NCI-H1105 (cell line): ENCODE results near the gene UQCC2.

Experiments used
- DNase-seq: peaks from one replicate; lab custom pipeline; 2025; lab: John Stamatoyannopoulos, UW

UQCC2 gene

DNA sequence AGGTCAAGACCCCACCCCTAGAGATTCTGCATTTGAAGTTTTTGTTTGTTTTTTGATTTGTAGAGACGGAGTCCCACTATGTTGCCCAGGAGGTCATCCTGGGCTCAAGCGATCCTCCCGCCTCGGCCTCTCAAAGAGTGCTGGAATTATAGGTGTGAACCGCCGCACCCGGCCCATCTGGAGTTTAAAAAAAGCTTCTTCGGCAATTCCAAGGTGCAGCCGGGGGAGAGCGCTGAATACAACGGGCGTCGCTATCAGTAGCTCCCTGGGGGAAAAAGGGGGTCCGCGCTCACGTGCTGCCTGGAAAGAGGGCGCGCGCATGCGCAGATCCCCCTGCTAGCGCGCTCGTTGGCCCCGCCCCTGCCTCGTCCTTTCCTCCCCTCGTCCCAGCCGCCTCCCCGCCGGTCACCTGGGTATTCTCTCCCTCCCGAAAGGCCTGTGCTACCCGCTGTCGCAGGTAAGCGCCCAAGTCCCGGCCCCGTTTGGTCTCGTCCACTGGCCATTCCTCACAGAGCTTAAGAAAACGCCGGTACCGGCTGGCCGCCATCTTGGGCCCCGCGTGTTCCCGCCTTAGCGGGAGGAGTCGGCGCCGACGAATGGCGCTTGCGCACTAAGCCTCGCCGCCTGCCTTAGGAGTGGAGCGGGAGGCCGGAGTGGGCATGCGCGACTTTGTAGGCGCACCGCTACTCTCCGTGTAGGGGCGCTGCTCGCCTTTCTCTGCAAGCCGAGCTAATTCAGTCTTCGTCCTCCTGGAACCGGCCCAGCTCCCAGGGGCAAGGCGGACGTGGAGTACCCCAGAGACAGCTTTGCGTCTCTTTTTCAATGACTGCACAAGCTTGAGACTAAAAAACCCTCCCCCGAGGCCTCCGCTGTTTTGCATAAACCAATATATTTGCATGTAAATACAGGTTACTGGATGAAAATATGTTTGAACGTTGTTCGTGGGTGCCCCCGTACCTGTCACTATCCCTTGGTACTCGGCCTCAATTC, at the start of gene UQCC2:
UQCC2 (minus strand) TSS at position 561 of the 990 bp plus-strand sequence; CDS start at position 547, 14 bp downstream.
- peak; percentile 97 for DNase-seq

DNA sequence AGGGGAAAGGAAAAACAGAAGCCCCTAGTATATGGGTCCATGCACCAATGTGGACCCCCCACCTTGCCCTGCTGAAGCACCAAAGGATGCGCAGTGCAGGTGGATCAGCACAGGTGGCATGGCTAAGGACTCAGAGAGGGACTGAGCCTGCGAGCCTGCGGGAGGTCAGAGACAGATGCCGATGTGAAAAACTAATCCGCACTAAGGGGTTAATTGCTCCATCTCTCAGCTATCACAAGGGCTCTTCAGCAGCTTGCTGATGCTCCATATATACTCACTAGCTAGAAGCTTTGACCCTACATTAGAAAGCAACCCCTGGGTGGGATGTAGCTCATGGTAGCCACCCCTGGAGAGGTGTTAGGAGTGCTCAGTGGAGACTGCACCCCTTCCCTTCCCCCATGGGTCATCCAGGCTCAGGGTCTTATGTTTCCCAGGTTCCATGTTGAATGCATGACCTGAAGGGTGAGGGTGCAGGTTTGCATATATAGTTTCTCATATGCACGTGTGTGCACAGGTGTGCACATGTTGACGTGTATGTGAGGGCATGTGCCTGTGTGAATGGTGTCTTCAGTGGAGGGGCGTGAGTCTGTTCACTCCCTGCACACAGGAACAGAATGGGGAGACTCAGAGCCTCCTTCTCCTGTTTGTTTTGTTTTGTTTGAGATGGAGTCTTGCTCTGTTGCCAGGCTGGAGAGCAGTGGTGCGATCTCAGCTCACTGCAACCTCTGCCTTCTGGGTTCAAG, 48.6 kb upstream of the UQCC2 start:
- DNase-seq: no peak

DNA sequence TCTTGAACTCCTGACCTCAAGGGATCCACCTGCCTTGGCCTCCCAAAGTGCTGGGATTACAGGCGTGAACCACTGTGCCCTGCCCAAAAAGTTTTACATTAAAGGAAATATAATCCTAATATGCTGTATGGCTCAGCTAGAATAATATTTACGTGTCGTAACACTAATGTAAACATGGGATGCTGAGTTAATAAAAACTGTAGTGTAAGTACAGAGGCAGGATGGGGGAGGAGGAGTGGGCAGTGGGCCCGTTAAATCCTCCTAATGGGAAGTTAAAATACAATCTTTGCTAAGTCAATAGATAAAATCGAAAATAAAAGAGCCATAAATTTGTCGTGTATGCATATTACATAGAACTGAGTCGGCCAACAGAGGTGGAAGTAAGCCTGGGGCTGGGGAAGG, 47.3 kb upstream of the UQCC2 start:
- no peak for DNase-seq

DNA sequence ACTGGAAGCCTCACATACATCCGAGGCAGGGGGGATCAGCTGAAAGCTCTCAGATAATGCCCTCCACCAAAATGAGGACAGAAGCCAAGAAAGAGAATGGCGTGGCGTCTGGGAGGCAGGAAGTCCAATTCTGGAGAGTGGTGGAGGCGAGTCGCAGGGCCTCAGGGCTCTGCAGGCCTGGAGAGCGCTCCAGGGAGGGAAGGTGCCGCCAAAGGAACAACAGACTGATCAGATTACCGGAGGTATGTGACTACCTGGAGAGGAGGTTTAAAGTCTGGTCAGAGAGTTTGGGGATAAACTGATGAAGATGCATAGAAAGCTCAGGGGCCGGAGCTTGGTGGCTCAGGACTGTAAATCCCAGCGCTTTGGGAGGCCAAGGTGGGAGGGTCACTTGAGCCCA, 46.4 kb upstream of the UQCC2 start:
- no peak for DNase-seq

DNA sequence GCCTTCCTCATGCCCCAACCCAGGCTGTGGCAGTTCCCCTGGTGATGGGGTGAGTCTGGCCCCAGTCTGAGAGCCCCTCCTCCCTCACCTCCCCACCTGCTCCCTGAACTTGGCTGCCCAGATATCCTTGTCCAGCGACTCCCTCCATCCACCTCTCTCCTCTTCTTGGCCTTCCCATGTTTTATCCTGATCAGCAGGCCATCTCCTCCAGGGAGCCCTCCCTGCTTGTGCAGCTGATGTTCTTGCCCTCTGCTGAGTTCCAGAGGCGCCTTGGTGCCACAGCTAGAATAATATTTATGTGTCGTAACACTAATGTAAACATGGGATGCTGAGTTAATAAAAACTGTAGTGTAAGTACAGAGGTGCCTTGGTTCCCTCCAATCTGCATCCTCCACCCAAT, 45.6 kb upstream of the UQCC2 start:
- DNase-seq: no peak

DNA sequence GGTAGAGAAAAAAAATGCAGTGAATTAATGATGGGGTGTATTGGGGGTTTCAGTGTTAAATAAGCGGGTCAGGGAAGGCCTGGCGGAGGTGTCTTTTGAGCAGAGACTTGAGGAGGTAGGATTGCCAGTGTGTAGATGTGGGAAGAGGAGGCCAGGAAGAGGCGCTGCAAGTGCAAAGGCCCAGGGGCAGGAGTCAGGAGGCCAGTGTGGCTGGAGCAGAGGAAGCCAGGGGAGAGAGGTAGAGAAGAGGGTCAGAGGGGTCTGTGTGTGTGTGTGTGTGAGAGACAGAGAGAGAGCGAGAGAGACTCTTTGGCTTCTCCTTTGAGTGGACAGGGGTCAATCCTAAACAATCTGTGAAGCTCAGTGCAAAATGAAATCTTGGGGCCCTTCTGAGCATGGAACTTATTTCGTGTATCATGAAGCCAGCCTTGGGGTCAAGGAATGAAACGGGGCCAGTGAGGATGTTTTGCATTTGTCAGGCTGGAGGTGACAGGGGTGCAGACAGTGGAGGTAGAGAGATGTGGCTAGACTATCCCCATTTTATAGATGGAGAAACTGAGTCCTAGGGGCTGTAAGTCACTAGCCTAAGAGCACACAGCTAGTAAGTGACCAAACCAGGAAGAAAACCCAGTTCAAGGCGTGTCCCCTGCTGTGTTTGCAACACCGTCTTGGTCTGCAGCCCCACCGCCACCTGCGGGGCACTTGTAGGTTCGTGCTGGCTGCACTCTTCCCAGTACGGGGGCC, 44.9 kb upstream of the UQCC2 start:
- no peak for DNase-seq

DNA sequence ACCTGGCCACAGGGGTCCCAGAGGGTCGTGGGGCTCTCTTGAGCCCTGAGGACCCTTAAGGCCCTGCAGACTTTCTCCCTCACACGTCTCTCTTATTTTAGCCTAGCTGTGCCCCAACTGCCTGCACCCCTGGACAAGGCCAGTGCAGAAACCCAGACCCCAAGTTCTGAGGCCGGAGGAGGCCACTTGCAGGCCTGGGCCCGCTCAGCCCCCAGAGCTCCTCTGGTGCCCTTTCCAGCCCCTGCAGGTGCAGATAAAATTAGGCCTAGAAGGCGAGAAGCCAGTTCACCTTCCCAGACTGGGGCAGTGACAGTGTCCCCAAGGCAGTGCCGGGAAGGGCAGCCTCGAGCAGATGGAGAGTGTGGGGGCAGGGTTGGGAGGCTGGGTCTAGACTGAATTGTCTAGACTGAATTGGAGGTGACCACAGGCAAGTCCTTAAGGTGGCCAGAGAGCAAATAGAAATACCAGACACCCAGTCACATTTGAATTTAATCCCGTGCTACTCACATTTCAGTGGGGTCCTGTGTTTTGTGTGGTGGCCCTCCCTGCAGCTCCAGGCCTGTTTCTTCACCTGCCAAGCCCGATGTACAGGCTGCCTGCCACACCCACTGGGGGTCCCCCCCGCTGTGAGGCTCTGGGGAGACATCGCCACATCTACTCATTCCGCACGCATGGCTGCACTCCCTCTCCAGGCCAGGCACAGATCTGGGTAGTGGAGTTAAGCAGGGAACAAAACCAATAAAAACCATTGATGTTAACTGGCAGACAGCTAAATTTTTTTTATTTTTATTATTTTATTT, 43.8 kb upstream of the UQCC2 start:
- peak; percentile 21 for DNase-seq

DNA sequence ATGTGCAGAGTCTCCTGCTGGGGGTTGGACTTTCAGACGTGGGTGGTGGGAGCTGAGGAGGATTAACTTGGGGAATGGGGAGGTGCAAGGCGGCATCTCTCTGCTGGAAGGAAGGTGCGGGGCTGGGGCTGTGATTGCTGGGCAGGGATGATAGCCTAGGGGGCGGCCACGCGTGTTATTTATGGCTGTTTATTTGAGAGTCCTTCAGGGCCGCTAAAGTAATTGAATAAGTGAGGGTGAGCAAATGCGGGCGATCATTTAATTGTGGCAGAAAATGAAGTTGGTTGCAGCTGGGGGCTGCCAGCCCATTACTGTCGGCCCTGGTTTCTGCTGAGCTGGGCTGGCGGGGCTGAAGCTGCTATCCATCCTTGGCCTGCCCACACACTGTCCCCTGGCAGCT, 42.7 kb upstream of the UQCC2 start:
- no peak for DNase-seq

DNA sequence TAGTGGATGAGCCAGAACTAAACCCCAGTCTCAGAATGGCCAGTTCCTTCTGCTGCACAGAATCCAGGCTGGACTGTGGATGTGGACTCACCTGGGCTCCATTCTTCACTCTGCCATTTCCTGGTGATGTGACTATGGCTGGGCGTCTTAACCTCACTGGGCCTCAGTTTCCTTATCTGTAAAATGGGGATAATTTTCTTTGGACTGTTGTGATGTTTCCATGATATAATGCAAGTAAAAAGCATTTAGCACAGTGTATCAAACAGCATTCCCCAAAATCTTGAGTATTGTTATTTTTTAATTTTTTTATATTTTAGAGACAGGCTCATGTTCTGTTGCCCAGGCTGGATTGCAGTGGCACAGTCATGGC, 41.1 kb upstream of the UQCC2 start:
- DNase-seq: no peak

DNA sequence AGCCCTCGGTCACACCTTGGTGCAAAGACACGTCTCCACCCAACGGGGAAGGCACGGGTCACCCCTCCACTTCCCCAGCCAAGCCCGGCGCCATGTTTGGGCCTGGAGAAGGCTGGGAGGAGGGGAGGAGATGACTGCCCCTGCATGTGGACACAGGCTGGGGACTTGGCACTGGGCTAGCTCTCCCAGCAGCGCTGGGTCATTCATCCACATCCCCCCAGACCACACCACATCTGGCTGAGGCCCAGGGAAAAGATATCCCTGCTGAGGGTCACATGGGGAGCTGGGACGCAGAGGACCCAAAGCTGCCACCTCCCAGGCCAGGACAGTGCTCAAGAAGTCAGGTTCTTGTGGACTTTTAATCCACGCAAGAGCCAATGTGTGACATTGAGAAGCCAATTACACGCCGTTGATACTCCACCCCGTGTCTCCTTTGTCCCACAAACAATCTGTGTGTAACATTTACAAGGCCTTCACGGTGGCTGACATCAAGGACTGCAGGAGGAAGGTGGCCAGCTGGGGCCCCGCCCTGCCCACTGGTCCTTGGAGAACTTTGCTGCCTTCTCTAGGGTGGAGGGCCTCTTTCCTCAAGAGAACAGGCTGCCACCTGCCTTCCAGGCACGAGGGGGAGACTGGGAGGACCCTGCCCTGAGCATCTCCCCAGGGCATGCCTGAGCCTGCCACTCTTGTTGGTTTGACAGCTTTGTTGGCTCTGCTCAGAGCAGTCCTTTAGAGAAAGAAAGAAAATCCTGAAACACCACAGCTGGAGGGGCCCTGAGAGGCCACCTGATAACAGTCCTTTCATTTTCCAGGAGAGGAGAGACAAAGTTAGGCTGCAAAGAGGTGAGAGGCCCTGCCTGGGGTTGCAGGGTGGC, 40.5 kb upstream of the UQCC2 start:
- peak; percentile 91 for DNase-seq

DNA sequence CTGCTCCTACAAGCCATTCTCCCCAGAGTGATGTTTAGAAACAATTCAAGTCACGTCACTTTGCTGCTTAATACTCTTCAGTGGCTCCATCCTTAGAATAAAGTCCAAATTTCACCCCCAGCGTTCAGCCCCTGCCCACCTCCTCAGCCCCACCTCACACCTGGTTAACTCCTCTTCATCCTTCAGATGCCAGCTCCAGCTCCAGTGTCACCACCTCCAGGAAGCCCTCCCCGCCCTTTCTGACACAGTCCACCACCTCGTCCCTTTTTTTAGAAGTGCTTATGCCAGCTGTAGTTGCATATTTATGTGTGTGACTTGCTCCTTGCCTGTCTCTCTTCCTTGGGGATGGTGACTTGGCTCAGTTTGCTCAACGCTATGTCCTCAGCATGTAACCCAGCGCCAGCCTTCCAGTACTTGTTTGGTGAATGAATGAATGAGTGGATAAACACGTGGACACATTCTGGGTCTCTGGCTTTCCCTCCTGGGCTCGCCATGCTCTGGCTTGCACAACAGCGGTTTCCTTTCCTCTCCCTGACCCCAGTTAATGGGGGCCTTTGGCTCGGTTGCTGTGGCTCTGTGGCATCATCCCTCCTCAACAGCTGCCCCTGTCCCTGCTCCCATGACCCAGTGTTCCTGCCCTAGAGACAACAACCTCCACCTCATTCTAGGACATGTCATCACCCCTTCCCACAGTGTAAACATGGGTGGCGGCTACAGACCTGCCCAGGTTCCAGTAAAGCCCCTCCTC, 38.9 kb upstream of the UQCC2 start:
- no peak for DNase-seq

DNA sequence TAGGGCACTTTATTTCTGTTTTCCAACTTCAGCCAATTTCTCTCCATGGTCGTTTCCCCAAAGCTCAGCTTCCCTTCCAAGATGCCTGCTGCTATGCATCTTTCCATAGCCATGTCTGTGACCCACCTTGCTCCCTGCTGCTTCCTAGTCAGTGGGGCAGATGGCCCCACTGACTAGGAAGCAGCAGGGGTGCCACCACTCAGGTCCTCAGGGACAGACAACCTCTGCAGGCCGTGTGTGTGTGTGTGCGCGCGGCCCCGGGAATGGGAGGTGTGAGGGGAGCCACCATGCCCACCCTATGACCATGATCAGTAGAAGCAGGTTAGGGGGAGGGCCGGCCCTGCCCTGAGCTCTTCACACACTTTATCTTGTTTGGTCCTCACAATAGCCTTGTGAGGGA, 37.9 kb upstream of the UQCC2 start:
- no peak for DNase-seq

DNA sequence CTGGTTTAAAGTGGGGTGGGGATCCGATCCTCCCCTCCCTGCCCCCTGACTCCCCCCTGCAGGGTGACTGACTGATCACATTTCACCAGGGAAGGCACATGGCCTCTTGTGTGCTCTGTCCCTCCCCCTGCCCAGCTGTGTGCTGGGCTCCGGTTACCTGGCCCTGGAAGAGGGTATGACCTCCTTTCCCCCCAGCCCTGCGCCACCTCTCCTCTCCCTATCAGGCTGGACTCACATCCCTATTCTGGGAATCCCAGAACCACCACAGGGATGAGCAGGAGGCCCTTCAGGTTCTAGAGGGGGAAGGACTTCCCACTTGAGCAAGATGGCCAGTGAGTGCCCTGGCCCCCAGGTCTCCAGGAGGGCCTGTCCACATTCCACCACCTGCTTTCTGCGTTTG, 37.3 kb upstream of the UQCC2 start:
- DNase-seq: no peak

DNA sequence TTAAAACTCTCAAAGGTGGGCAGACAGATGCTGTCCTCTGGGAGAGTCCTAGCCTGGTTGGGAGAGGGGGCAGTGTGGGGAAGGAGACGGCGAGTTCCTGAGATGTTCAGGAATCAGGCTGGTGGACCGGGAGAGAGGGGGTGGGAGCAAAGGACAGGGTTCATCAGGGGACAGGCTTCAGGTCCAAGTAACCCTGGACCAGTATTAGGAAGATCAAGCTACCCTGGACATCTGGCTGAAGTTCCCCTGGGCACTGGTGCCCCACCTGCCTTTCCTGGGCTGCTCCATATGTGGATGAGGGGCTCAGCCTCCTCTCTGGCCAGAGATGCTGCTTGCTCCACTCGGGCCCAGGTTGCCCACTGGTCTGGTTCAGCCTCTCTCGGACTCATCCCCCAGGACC, 36.3 kb upstream of the UQCC2 start:
- DNase-seq: no peak

DNA sequence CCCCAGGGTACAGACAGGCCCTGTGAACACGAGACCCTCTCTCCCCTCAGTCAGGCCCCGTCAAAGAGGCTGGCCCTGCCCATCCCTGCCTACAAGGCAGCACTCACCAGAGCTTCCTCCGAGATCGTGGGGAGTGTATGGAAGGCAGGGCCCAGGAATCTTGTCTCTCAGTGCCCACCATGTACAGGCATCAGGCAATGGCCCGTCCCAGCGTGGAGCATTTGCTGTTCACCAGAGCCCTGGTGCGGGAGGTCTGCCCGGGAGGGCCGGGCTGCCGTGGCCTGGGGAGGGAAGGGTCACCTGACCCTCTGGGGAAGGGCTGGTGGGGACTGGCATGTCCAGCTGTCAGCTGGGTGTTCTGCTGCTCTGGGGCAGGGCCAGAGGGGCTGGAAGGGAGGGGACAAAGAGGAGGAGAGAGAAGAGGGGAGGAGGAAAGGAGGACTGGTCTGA, 35.2 kb upstream of the UQCC2 start, which contains the start of gene IP6K3:
IP6K3 (minus strand) TSS at position 255 of the 450 bp plus-strand sequence. CDS start 11,429 bp downstream, outside the sequence.
- DNase-seq: no peak

DNA sequence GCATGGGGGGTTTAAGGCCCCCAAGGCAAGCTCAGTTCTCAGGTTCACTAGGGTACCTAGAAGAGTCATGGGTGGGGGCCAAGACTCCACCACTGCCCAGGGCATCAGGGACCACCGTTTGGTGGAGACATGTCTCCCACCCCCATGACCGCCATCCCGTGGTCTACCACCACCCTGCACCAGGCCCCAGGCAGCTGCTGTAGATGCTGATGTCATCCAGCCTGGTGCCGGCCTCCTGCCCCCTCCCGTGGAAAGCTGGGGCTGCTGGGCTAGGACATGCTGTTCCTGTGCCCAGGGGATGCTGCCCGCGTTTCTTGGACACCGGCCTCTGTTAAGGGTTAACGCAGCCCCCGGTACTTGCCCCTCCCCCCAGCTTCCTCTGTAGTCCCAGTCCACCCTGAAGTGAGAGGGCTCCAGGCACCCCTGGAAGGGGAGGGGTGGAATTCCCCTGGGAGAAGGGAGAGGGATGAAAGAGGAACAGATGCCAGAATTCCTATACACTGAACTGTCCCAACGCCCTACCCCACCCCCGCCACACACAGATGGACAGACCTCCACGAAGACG, 34.6 kb upstream of the UQCC2 start:
- DNase-seq: no peak

DNA sequence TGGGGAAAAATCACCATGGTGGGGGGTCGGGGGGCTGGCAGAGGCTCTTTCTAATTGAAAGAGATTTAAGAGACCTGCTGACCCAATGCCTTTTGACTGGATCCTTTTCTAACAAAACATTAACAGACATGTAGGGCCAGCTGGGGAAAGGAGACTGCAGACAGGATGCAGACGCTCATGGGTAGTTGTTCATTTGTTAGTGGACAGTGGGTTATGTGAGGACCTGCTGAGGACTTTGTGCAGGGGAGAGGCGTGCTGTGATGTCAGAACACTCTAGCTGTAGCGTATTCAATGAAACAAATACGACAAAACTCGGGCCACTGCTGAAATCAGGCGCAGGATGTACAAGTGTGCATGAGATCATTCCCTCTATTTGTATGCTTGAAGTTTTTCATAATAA, 34.0 kb upstream of the UQCC2 start:
- DNase-seq: no peak

DNA sequence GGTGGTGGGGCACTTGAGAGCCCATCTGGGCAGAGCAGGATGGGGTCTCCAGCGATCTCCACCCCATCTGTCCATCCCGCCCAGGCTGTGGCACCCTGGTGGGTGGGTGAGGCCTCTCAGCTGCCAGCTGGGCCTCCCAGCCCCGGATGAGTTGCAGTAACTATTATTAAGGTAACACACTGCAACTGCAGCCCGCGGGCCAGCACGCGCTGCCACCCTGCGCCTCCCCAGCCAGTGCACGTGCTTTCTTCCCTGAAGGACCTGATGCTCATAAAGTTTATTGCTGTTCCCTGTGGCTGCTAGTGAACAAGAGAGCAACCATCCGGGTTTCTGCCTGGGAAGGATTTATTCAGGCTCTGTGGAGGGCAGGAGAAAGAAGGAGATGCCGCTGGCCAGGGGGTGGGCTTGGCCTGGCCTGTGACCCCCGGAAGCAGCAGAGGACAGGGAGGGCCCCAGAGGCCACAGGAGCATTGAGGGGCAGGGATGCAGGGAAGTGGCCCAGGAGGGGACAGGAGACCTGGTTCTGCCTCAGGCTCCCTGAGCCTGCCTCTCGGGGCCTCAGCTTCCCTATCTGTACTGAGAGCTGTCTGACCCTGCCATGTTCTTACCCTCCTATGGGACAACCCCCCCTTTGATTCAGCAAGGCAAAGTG, 33.5 kb upstream of the UQCC2 start:
- DNase-seq: peak; percentile 33
